ENCODE data around the gene CABP2. TPM values are rescaled to one million over a fixed set of nuclear protein-coding genes. Genes with fewer than 3 reads are reported as not detected.
A peak's percentile ranks its signal among the peaks of the same experiment; 100 is the strongest.

Gene CABP2
- total RNA-seq, 1 donor from 2014 or later, result not detected

GRCh38 chr11:67508486-67509121, 14.6 kb downstream of the CABP2 start:
- DNase-seq (ENCODE audit: low spot score), result peak; percentile 99

GRCh38 chr11:67507864-67508485, 15.3 kb downstream of the CABP2 start, which contains the start of gene CDK2AP2:
Gene CDK2AP2 (minus strand): TSS chr11:67508162. CDS start chr11:67508082, 80 bp downstream.
- DNase-seq (ENCODE audit: low spot score), result peak; percentile 100

- no peak for DNase-seq (ENCODE audit: low spot score)
These were observed 15.9 kb downstream of the CABP2 start for GRCh38 chr11:67507242-67507863.

GRCh38 chr11:67506426-67507051, 16.7 kb downstream of the CABP2 start:
- no peak for DNase-seq (ENCODE audit: low spot score)

GRCh38 chr11:67505605-67506396, 17.4 kb downstream of the CABP2 start:
- DNase-seq (ENCODE audit: low spot score), result peak; percentile 96

GRCh38 chr11:67504950-67505581, 18.2 kb downstream of the CABP2 start, which contains the start of gene PITPNM1:
Gene PITPNM1 (minus strand): TSS chr11:67505363. CDS start chr11:67504180, 1,183 bp downstream.
- peak; percentile 95 for DNase-seq (ENCODE audit: low spot score)

- no peak for DNase-seq (ENCODE audit: low spot score)
These were observed 19.0 kb downstream of the CABP2 start for GRCh38 chr11:67504005-67504949.

- no peak for DNase-seq (ENCODE audit: low spot score)
These were observed 19.9 kb downstream of the CABP2 start for GRCh38 chr11:67503119-67504004.

GRCh38 chr11:67502328-67502979, 20.8 kb downstream of the CABP2 start:
- no peak for DNase-seq (ENCODE audit: low spot score)

GRCh38 chr11:67501854-67502253, 21.4 kb downstream of the CABP2 start:
- no peak for DNase-seq (ENCODE audit: low spot score)

GRCh38 chr11:67500831-67501715, 22.2 kb downstream of the CABP2 start:
- DNase-seq (ENCODE audit: low spot score), result no peak

GRCh38 chr11:67500484-67500821, 22.8 kb downstream of the CABP2 start:
- no peak for DNase-seq (ENCODE audit: low spot score)

GRCh38 chr11:67499808-67500483, 23.3 kb downstream of the CABP2 start:
- DNase-seq (ENCODE audit: low spot score), result no peak

- DNase-seq (ENCODE audit: low spot score), result no peak
These were observed 24.7 kb downstream of the CABP2 start for GRCh38 chr11:67498544-67498972.

GRCh38 chr11:67497656-67498291, 25.5 kb downstream of the CABP2 start:
- no peak for DNase-seq (ENCODE audit: low spot score)

- no peak for DNase-seq (ENCODE audit: low spot score)
These were observed 27.1 kb downstream of the CABP2 start for GRCh38 chr11:67496113-67496512.

Data from mesenteric fat pad (tissue), 1 donor.